EL (cell line): ENCODE data around the gene SLC25A43.

Source experiments
- DNase-seq: peaks from one replicate; pipeline ENCODE4 v3.0.0-alpha.2; 2016

The SLC25A43 gene

DNA sequence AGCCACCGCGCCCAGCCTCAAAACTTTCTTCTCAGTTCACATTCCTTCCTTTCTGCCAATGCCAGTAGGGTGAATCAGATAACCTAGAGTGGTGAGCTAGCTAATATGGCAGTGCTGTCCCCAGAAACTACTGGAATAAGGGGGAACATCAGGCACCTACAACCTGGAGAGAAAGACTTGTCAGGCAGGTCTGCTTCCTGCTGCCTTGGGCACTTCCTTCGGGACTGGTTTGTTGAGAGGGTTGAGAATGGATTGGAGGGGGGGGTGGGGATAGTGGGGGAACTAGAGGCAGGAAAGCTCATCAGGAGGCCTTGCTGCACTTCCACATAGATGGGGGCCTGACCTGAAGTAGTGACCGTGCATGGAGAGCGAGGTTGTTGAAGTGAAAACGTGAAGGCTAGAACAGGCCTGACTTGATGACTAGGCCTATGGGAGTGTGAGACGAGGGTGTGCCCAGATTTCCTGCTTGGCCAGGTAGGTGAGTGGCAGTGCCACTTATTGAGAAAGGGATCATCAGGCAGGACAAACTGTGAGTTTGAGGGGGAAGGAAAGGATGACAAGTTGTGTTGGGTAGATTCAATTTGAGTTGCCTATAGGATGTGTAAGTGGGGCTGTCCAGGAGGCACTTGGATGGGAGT is 102.5 kb downstream of the SLC25A43 start:
- no peak for DNase-seq

DNA sequence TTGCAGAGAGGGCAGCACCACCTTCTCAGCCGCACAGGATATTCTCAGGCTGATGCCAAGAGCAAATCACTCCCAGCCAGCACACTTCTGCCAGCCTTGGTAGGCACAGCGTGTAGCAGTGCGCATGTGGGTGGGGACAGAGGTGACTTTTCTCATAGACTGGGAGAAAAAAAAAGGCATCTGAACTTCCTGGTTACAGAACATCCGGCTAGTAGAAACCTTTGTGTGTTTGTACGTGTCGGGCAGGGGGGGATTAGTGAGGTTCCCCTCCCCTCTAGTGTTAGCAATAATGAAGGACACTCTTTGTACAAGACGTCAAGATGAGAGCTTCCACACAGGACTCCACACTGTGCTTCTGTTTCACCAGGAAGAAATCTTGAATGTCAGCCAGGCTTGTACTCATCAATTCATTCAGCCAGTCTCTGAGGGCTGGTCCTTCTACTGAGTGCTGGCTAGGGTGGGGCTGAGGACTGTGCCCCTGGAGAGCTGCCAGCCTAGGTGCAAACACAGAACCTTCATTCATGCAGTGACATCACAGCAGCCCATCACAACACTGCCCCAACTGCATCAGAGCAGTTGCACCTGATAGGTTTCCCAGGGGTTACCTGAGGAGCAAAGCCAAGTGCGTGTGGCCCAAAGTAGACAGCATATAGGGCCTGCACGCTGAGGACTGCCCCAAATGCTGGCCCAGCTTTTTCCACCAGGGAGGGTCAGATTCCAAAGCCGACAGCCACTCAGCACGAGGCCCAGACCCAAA is 103.8 kb downstream of the SLC25A43 start:
- peak; percentile 40 for DNase-seq

DNA sequence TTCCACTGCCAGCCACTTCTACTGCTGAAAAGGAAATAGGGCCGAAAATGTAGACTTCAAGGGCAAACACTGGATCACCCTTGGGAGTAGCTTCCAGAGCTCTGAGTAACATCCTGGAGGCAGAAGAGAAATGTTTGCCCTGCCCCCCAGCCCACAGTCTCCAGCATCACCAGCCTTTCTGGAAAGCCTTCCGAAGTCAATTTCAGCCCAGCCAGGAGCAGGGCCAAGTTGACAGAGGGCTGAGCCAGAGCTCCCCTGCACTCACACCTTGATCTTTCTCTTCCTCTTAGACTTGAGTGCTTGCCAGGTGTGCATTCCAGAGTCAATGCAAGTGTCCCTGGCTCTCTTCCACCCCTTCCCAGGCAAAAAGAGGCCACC is 104.3 kb downstream of the SLC25A43 start:
- DNase-seq: peak; percentile 88
